GM12801 (cell line): ENCODE measurements around the gene PACRGL.

Experiments
- TF ChIP-seq, protein P1 (sequence below): IDR thresholded peaks from one replicate; pipeline ENCODE4 v1.5.1; 2011; ENCODE audit warnings: control low read depth; ENCODE audit not compliant: insufficient read length; ENCODE audit errors: extremely low read depth

The PACRGL gene

DNA sequence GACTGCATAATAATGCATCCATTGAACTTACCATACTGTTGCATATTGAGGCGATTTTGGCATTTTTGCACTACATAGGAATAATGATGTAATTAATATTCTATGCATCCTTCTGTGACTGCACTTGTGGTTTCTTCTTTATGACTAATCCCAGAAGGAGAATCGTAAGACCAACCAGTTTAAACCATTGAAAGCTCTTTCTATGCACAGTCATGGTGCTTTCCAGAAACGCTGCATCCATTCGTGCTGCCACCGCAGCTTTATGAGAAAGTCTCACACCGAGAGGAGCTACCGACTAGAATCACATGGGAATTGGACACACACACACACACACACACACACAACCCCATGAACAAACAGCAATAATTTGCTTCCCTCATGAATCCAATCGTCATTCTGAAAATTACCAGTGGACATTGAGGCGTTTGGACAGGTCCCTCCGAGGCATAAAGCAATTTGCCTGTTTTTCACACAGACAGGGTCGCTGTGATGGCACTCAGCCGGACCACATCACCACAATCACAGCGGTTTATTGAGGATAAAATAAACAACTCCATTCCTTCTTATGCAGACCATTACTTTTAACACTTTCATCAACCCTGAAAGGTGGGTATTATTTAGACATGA, 64.2 kb downstream of the PACRGL start:
- TF ChIP-seq, protein P1, sequence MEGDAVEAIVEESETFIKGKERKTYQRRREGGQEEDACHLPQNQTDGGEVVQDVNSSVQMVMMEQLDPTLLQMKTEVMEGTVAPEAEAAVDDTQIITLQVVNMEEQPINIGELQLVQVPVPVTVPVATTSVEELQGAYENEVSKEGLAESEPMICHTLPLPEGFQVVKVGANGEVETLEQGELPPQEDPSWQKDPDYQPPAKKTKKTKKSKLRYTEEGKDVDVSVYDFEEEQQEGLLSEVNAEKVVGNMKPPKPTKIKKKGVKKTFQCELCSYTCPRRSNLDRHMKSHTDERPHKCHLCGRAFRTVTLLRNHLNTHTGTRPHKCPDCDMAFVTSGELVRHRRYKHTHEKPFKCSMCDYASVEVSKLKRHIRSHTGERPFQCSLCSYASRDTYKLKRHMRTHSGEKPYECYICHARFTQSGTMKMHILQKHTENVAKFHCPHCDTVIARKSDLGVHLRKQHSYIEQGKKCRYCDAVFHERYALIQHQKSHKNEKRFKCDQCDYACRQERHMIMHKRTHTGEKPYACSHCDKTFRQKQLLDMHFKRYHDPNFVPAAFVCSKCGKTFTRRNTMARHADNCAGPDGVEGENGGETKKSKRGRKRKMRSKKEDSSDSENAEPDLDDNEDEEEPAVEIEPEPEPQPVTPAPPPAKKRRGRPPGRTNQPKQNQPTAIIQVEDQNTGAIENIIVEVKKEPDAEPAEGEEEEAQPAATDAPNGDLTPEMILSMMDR: no peak

DNA sequence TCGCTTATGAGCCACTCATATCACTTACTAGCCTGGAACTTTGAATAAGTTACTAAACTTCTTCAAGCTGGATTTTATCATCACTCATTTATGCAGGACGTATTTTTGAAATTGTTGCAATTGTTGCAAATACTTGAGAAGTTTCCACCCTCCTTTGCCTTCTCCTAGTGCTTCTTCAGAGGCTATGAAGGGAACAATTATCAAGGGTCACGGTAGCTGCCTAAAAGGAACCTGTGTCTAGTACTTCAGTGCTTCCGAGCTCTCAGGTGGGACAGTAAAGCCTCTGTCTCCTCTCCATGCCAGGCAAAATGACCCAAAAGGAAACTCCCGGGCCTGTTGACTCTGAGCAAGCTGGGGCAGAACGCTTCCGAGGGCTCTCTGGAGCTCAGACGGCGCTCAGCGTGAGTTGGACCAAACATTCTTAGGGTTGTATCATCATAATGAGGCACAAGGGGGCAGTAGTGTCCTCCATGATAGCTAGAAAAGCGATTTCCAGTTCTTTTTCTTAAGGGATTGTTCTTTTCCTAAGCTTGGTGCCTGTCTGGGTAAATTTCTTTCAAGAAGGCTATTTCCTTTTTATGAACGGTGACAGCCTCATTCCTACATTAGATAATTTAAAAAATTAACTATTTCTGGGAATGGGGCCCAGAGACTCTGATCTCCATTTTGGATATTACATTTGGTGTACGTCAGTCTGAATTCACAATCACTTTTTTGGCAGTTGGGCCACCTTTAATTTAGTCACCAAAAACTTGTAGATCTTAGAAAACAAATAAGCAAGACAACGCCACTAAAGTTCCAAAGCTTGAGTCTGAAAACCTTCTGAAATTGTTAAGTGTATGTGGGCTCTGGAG, 73.1 kb downstream of the PACRGL start:
- TF ChIP-seq, protein P1: no peak

DNA sequence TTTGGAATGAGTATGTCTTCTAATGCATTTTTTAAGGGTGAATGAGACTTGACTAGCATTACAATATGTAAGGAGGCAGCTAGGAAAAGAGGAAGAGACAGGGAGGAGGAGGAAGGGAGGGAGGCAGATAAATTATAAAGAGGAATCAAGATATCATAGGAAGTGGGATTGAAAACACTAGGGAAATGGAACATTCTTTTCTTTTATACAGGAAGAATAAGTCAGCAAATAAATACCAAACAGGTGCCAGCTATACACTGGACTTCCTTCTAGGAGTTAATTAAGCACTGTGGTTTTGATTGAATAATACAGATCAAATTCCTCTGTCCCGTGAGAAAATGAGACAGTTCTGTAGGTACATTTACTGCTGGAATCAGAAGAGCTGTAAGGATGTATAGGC, 78.6 kb downstream of the PACRGL start:
- TF ChIP-seq, protein P1: no peak

DNA sequence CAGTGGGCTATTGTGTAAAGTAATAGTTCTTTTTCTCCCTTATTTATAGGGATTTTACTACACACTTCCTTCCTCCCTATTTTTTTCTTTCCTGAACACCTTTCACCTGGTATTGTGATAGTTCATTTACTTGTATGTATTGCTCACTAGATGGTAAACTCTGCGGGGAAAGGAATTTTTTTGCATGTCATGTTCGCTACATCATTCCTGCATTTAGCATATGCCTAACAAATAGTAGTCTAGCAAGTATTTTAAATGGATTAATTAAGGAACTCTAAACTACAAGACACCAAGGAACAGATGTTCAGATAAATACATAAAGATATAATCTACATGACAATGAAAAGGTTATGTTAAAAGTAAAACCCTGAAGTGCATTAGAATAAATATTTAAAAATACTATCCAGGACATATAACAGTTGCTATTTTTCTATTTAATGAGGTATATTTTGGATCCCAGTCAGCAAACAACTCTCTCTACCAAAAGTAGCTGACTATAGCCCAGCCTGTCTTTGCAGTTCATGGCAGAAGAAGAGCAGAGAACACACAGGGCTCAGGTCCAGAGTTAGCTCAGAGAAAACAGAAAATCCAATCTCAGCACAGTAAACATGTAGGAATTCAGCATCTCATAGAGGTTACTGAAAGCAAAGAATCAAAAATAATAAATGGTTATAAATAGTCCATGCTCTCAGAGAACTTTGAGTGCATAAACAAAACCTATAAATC, 87.8 kb downstream of the PACRGL start:
- TF ChIP-seq, protein P1: no peak
